H1 (cell line): ENCODE data around the gene WDR91. TPM values are rescaled to one million over a fixed set of nuclear protein-coding genes. Genes with fewer than 3 reads are reported as not detected.

Experiments
- CTCF ChIA-PET: fragments of 300-600 bp; sonication (Branson Sonifier 250); formaldehyde crosslinking; loops from one replicate; lab custom pipeline; 2021; ENCODE audit not compliant: partially characterized antibody; lab: Charles Lee
- POLR2A ChIA-PET: fragments of 300-600 bp; sonication (Branson Sonifier 250); formaldehyde crosslinking; loops from one replicate; lab custom pipeline; 2021; ENCODE audit warnings: inconsistent platforms; ENCODE audit not compliant: partially characterized antibody; lab: Charles Lee
- DNase-seq, 2 experiments: peaks; one replicate each; pipeline versions ENCODE4 v3.0.0 to v3.0.0-alpha.2; 2010 to 2022; ENCODE audit warnings: low spot score in 2 of 2, low read depth in 1 of 2, mixed read lengths in 1 of 2
- FAIRE-seq: peaks from 2 replicates; lab custom pipeline; 2011; peaks lifted over from hg19 to GRCh38; lab: Jason Lieb, UNC
- H2AFZ ChIP-seq: 2 replicates; pipeline ENCODE4 v1.8.1; 2012; ENCODE audit warnings: low read length, inconsistent platforms
- H2AK5ac ChIP-seq: 2 replicates; pipeline ENCODE4 v1.6.1; 2013; ENCODE audit warnings: low read depth, low read length
- H2BK120ac ChIP-seq: replicated peaks from 2 replicates; pipeline ENCODE3; 2013; ENCODE audit warnings: low read depth, low read length, inconsistent platforms
- H2BK12ac ChIP-seq: 2 replicates; pipeline ENCODE4 v1.6.1; 2013; ENCODE audit warnings: low read depth, low read length
- H2BK15ac ChIP-seq: 2 replicates; pipeline ENCODE4 v1.6.1; 2013; ENCODE audit warnings: low read length
- H2BK20ac ChIP-seq: 2 replicates; pipeline ENCODE4 v1.6.1; 2013; ENCODE audit warnings: low read length
- H2BK5ac ChIP-seq: 2 replicates; pipeline ENCODE4 v1.6.1; 2013; ENCODE audit warnings: low read depth, low read length
- H3K14ac ChIP-seq: 2 replicates; pipeline ENCODE4 v1.6.1; 2013; ENCODE audit warnings: inconsistent platforms; ENCODE audit not compliant: insufficient read length
- H3K18ac ChIP-seq: 2 replicates; pipeline ENCODE4 v1.6.1; 2013; ENCODE audit warnings: low read length; ENCODE audit errors: extremely low read depth
- H3K23ac ChIP-seq: 2 replicates; pipeline ENCODE4 v1.6.1; 2013; ENCODE audit warnings: inconsistent platforms; ENCODE audit not compliant: insufficient read length
- H3K23me2 ChIP-seq: 2 replicates; pipeline ENCODE4 v1.6.1; 2013; ENCODE audit warnings: low read depth, low read length
- H3K27ac ChIP-seq: 2 replicates; pipeline ENCODE4 v1.6.1; 2011; ENCODE audit warnings: low read depth, low read length, inconsistent platforms
- H3K27me3 ChIP-seq, 4 experiments: replicated peaks in 1 of 4; 1 replicate in 1 of 4; 2 replicates in 3 of 4; pipeline versions ENCODE4 v1.6.1 to v1.8.1; 2011 to 2013; ENCODE audit warnings: low read length in 3 of 4, mild to moderate bottlenecking in 3 of 4, inconsistent platforms in 2 of 4, mixed read lengths in 2 of 4, moderate library complexity in 1 of 4; ENCODE audit not compliant: control insufficient read depth in 3 of 4, insufficient read depth in 3 of 4; ENCODE audit errors: extremely low read depth in 1 of 4
- H3K36me3 ChIP-seq, 4 experiments: 2 replicates each; pipeline versions ENCODE4 v1.6.1 to v1.8.1; 2011 to 2013; ENCODE audit warnings: mild to moderate bottlenecking in 4 of 4, low read length in 3 of 4, moderate library complexity in 2 of 4, control low read depth in 1 of 4, inconsistent platforms in 1 of 4; ENCODE audit not compliant: insufficient read depth in 4 of 4, control insufficient read depth in 2 of 4
- H3K4ac ChIP-seq: replicated peaks from 2 replicates; pipeline ENCODE3; 2013; ENCODE audit warnings: low read length, low read depth, mixed read lengths, inconsistent platforms; ENCODE audit not compliant: insufficient read length
- H3K4me1 ChIP-seq, 4 experiments: replicated peaks in 1 of 4; 1 replicate in 1 of 4; 2 replicates in 3 of 4; pipeline versions ENCODE4 v1.6.1 to v1.8.1; 2011 to 2013; ENCODE audit warnings: low read length in 3 of 4, inconsistent platforms in 2 of 4, mixed read lengths in 1 of 4; ENCODE audit not compliant: insufficient read depth in 4 of 4, control insufficient read depth in 3 of 4
- H3K4me2 ChIP-seq, 2 experiments: 2 replicates each; pipeline versions ENCODE4 v1.6.1 to v1.8.1; 2011 to 2013; ENCODE audit warnings: low read depth in 2 of 2, low read length in 2 of 2, control low read depth in 1 of 2, inconsistent platforms in 1 of 2, mild to moderate bottlenecking in 1 of 2; ENCODE audit not compliant: insufficient read depth in 1 of 2
- H3K4me3 ChIP-seq, 4 experiments: fragments of 200-600, 300-600 bp in 1 of 4; sonication (generic), shearing (Covaris generic), sonication (Bioruptor Twin) in 1 of 4; 2 replicates each; pipeline versions ENCODE4 v1.5.1 to v1.8.1; 2011 to 2016; ENCODE audit warnings: low read length in 4 of 4, low read depth in 3 of 4, control low read depth in 2 of 4, inconsistent platforms in 2 of 4, mild to moderate bottlenecking in 2 of 4, mixed read lengths in 1 of 4, moderate library complexity in 1 of 4; ENCODE audit not compliant: insufficient read depth in 2 of 4; ENCODE audit errors: extremely low read depth in 1 of 4
- H3K56ac ChIP-seq: replicated peaks from 2 replicates; pipeline ENCODE3; 2013; ENCODE audit warnings: low read depth, mild to moderate bottlenecking, mixed read lengths, low read length, inconsistent platforms; ENCODE audit not compliant: insufficient read length
- H3K79me1 ChIP-seq: 2 replicates; pipeline ENCODE4 v1.6.1; 2013; ENCODE audit warnings: low read depth, low read length, control low read depth
- H3K79me2 ChIP-seq, 2 experiments: 2 replicates each; pipeline versions ENCODE4 v1.6.1 to v1.8.1; 2012 to 2013; ENCODE audit warnings: low read length in 2 of 2, mild to moderate bottlenecking in 2 of 2, inconsistent platforms in 1 of 2; ENCODE audit not compliant: insufficient read depth in 2 of 2, control insufficient read depth in 1 of 2
- H3K9ac ChIP-seq, 4 experiments: replicated peaks in 1 of 4; 1 replicate in 1 of 4; 2 replicates in 3 of 4; pipeline versions ENCODE4 v1.6.1 to v1.8.1; 2011 to 2013; ENCODE audit warnings: low read depth in 3 of 4, low read length in 3 of 4, control low read depth in 2 of 4, mild to moderate bottlenecking in 2 of 4, moderate library complexity in 2 of 4, inconsistent platforms in 1 of 4; ENCODE audit errors: extremely low read depth in 1 of 4
- H3K9me3 ChIP-seq, 2 experiments: 2 replicates each; pipeline versions ENCODE4 v1.6.1 to v1.8.1; 2012 to 2013; ENCODE audit warnings: mild to moderate bottlenecking in 2 of 2, moderate library complexity in 2 of 2, control low read depth in 1 of 2, inconsistent platforms in 1 of 2, low read depth in 1 of 2, low read length in 1 of 2, mixed read lengths in 1 of 2; ENCODE audit not compliant: insufficient read depth in 2 of 2
- H4K20me1 ChIP-seq, 2 experiments: replicated peaks in 1 of 2; 2 replicates each; pipeline versions ENCODE3 to v1.8.1; 2011 to 2013; ENCODE audit warnings: inconsistent platforms in 2 of 2, low read length in 2 of 2, mild to moderate bottlenecking in 1 of 2; ENCODE audit not compliant: insufficient read depth in 2 of 2, control insufficient read depth in 1 of 2
- H4K5ac ChIP-seq: 2 replicates; pipeline ENCODE4 v1.6.1; 2013; ENCODE audit warnings: low read length, low read depth, mixed read lengths, inconsistent platforms; ENCODE audit not compliant: insufficient read length
- H4K8ac ChIP-seq: 2 replicates; pipeline ENCODE4 v1.8.0; 2013; ENCODE audit warnings: mild to moderate bottlenecking, moderate library complexity, low read length, inconsistent platforms; ENCODE audit not compliant: insufficient read depth; ENCODE audit errors: extremely low read depth
- H4K91ac ChIP-seq: replicated peaks from 2 replicates; pipeline ENCODE3; 2013; ENCODE audit warnings: low read length, mixed read lengths, inconsistent platforms; ENCODE audit not compliant: insufficient read length
- CBX5 ChIP-seq: fragments of 300-800, 300-1000 bp; sonication (generic); IDR thresholded peaks from 2 replicates; pipeline ENCODE4 v1.7.1; 2016; ENCODE audit warnings: antibody characterized with exemption, low read length, low read depth
- CHD1 ChIP-seq: IDR thresholded peaks from 2 replicates; pipeline ENCODE4 v1.6.1; 2012; ENCODE audit warnings: low read depth, low read length, improper control_type of control experiment
- HDAC6 ChIP-seq: IDR thresholded peaks from one replicate; pipeline ENCODE4 v1.7.1; 2012; ENCODE audit warnings: low read depth, mild to moderate bottlenecking, inconsistent platforms, low read length, moderate library complexity
- JUND ChIP-seq: IDR thresholded peaks from 2 replicates; pipeline ENCODE4 v1.6.1; 2011; ENCODE audit warnings: mild to moderate bottlenecking, improper control_type of control experiment, low read length
- RFX5 ChIP-seq: IDR thresholded peaks from 2 replicates; pipeline ENCODE4 v1.6.1; 2011; ENCODE audit warnings: low read depth, low read length, improper control_type of control experiment, borderline replicate concordance
- WGBS, 2 experiments: shearing (Covaris generic) in 1 of 2; methylation state at CpG; one replicate each; pipeline versions ENCODE4 v1.1.6 to v1.1.7; 2013 to 2015; ENCODE audit warnings: low lambda C conversion rate in 2 of 2, mixed read lengths in 2 of 2, inconsistent platforms in 1 of 2, low coverage in 1 of 2, missing lambda C conversion rate in 1 of 2; ENCODE audit not compliant: insufficient replicate concordance in 2 of 2, insufficient coverage in 1 of 2, insufficient read length in 1 of 2; ENCODE audit errors: extremely low coverage in 1 of 2, missing lambda C conversion rate in 1 of 2; 5-methylcytosine and 5-hydroxymethylcytosine counted together
- polyA plus RNA-seq, 7 experiments: library from polyadenylated mRNA; depleted of rRNA in 3 of 7; stranded (reverse) in 5 of 7; unstranded in 2 of 7; fragments of >200 nt in 5 of 7; fragments of 200-250 nt in 2 of 7; gene quantifications; 1 replicate in 5 of 7; 2 replicates in 1 of 7; 4 replicates in 1 of 7; pipeline versions ENCODE4 v1.2.1 to v1.2.3, GENCODE V29; 2011 to 2013; ENCODE audit warnings: missing spikeins in 2 of 7, mixed read lengths in 2 of 7
- total RNA-seq: library from RNA; stranded (reverse); fragmentation: NEBNext Ultra II Directional; extraction: Animal tissue kit (Norgen Biotek cat#: 25700); gene quantifications from 2 replicates; pipeline ENCODE4 v1.2.1, GENCODE V29; 2021

WDR91 gene
- total and polyA plus RNA-seq, 2 of the 8 experiments (the other 6 are each of a cell fraction or from before 2014, with no cell fraction given), result 8.2 to 14.7 TPM

GRCh38 chr7:135204341-135204749 lies 7.0 kb downstream of the WDR91 start:
- Histone ChIP-seq H2AFZ (no peak overlapping the region), H3K23me2 (no peaks in the 10 kb centered on the region), H4K5ac (no peak overlapping the region), H4K91ac (no peak overlapping the region), H3K56ac (no peak overlapping the region), H2AK5ac (no peak overlapping the region), H3K36me3 (peaks cover 0 to 3% (median 0%) of the 10 kb centered on the region in 4 experiments; a peak in 1 of 8 replicates), H3K4me2 (no peak overlapping the region), H3K9ac (no peak overlapping the region), H3K4ac (no peak overlapping the region), H3K14ac (no peak overlapping the region), H3K4me3 (no peak overlapping the region), H3K18ac (no peak overlapping the region), H3K27ac (no peak overlapping the region), H4K8ac (no peak overlapping the region), H3K79me1 (no peaks in the 10 kb centered on the region; the same call in 1 of the 2 replicates), H2BK15ac (no peak overlapping the region), H2BK12ac (no peak overlapping the region), H2BK20ac (no peak overlapping the region), H3K79me2 (no peaks in the 10 kb centered on the region), H4K20me1 (peaks cover 0 to 1% of the 10 kb centered on the region in 2 experiments), H3K27me3 (no peaks in the 10 kb centered on the region), H2BK120ac (no peak overlapping the region), H2BK5ac (no peak overlapping the region), H3K4me1 (peaks cover 0 to 4% (median 2%) of the 10 kb centered on the region in 4 experiments; a peak in 3 of 7 replicates), H3K9me3 (no peaks in the 10 kb centered on the region), H3K23ac (no peak overlapping the region)
- CTCF ChIA-PET, result interaction anchor here (0.7 to 2.4 kb wide), 3 partner anchors 35 to 199 kb away, joined by 3 to 7 read pairs (median 3); no protein-coding TSS in a partner anchor
- 86% methylated on average over 6 of the region's 6 CpGs; no CpG with 5 or more reads in 1 of the 2 experiments for WGBS, 2 experiments
- DNase-seq (no peak), FAIRE-seq (no peak)
- POLR2A ChIA-PET, result no interaction called here
- TF ChIP-seq CHD1, result no peak
- TF ChIP-seq RFX5, result no peak
- TF ChIP-seq CBX5, result no peak
- TF ChIP-seq JUND, result no peak
- no peak for TF ChIP-seq HDAC6
